Small intestine (tissue), 7 donors: ENCODE measurements around the gene BHLHA15. TPM values are rescaled to one million over a fixed set of nuclear protein-coding genes. Genes with fewer than 3 reads are reported as not detected.

Experiments used
- DNase-seq, 2 donors: peaks; one replicate each; pipeline versions ENCODE4 v3.0.0 to v3.0.0-alpha.2; 2013
- FAIRE-seq: peaks from 2 replicates; lab custom pipeline; 2012; peaks lifted over from hg19 to GRCh38; lab: Jason Lieb, UNC
- H3K27ac ChIP-seq, 3 donors: one replicate each; pipeline ENCODE4 v1.5.1; 2013; ENCODE audit warnings: low read length in 2 of 3, mild to moderate bottlenecking in 2 of 3, control low read depth in 1 of 3, inconsistent platforms in 1 of 3, low read depth in 1 of 3, moderate library complexity in 1 of 3
- H3K27me3 ChIP-seq, 3 donors: one replicate each; pipeline ENCODE4 v1.6.1; 2013; ENCODE audit warnings: low read length in 3 of 3, inconsistent platforms in 1 of 3; ENCODE audit not compliant: control insufficient read depth in 3 of 3, insufficient read depth in 3 of 3
- H3K36me3 ChIP-seq, 3 donors: one replicate each; pipeline ENCODE4 v1.6.1; 2013; ENCODE audit warnings: low read length in 3 of 3, inconsistent platforms in 1 of 3, low read depth in 1 of 3, mild to moderate bottlenecking in 1 of 3, moderate library complexity in 1 of 3; ENCODE audit not compliant: control insufficient read depth in 3 of 3, insufficient read depth in 2 of 3
- H3K4me1 ChIP-seq, 3 donors: one replicate each; pipeline ENCODE4 v1.6.1; 2013; ENCODE audit warnings: low read length in 2 of 3, inconsistent platforms in 1 of 3, low read depth in 1 of 3, mild to moderate bottlenecking in 1 of 3, moderate library complexity in 1 of 3; ENCODE audit not compliant: control insufficient read depth in 3 of 3, insufficient read depth in 2 of 3
- H3K4me3 ChIP-seq, 3 donors: one replicate each; pipeline ENCODE4 v1.5.1; 2013; ENCODE audit warnings: low read length in 3 of 3, control low read depth in 1 of 3, inconsistent platforms in 1 of 3, low read depth in 1 of 3, mild to moderate bottlenecking in 1 of 3, moderate library complexity in 1 of 3
- H3K9me3 ChIP-seq, 2 donors: one replicate each; pipeline ENCODE4 v1.6.1; 2013; ENCODE audit warnings: low read depth in 1 of 2, low read length in 1 of 2; ENCODE audit not compliant: control insufficient read depth in 2 of 2, insufficient read depth in 1 of 2
- WGBS, 3 donors: extraction: QIAGEN DNeasy Blood & Tissue Kit; methylation state at CpG; one replicate each; pipeline ENCODE4 v1.1.7; 2013; 5-methylcytosine and 5-hydroxymethylcytosine counted together
- polyA plus RNA-seq, 4 donors: library from polyadenylated mRNA; stranded (reverse) in 3 of 4; unstranded in 1 of 4; fragments of 200-250 nt in 3 of 4; fragments of 120-200 nt in 1 of 4; gene quantifications; one replicate each; pipeline versions ENCODE4 v1.2.1 to v1.2.3, GENCODE V29; 2013
- donor health status: healthy with polysubstance abuse.
- donor health status: control.
- donor health status: control.
- donor health status: Bipolar disorder and iron deficiency.
- donor health status: healthy.

BHLHA15 gene
- polyA plus RNA-seq, 4 donors: 0.34 to 4.1 (median 2.6) TPM; not detected in 1

DNA sequence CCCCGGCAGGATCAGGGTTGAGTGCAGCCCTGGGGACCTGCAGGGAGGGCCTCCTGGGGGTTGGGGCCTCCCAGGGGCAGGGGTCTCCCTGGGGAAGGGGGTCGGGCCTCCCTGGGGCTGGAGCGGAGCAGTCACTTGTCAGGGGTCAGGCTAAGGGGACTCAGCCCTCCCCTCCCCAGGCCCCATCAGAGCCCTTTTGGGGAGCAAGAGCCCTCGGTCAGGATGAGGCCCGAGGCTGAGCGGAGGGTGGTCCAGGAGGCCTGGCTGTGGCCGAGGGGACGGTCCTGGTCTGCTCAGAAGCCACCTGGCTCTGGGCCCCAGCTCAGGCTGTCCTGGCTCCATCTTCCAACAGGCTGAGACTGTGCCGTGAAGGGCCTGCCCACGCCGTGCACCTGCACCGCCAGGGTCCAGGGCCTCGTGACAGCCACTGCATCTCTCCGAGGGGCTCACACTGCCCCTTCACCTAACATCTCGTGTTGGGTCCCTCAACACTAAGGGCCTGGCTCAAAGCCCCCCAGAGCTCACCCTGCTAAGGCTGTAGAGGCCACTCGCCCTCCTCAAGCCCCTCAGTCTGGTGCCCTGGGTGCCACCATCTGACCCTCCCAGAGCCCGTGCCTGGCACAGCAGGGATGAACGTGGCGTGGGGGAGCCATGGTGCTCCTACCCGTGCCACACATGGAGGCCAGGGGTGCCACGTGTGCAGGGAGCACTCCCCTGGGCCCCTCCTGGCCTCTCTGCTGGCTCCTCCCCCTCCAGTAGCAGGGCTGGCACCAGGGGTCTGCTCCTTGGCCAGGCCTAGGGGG, 12.9 kb downstream of the BHLHA15 start:
- Histone ChIP-seq H3K27ac (no peak overlapping the region), H3K27me3 (no peaks in the 10 kb centered on the region), H3K36me3 (peaks cover 7 to 54% (median 10%) of the 10 kb centered on the region in 3 donors), H3K9me3 (no peaks in the 10 kb centered on the region), H3K4me3 (no peak overlapping the region), H3K4me1 (no peaks in the 10 kb centered on the region)
- WGBS, 3 donors: 90 to 97% (median 93%) methylated on average over 17 to 21 of the region's 21 CpGs
- DNase-seq: no peak
- no peak for FAIRE-seq

DNA sequence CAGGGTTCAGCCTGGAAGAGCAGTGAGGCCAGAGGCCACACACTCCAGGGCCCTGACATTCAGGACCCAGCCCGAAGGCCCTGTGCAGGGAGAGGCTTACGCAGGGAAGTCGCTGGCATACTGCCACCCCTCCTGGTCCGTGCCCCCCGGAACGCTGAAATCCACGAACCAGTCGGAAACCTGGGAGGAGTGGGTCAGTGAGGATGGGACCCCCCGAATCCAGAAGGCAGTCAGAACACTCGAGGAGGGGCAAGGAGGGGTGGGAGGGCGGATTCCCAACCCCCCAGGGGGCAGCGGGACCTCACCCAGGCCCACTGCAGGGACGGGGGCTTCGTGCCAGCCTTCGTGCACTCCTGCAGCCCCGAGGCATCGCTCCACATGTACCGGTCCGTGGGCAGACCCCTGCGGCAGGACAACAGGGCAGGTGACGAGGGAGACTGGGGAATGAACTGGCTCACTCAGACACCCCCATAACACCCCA, 13.5 kb downstream of the BHLHA15 start:
- DNase-seq (no peak), FAIRE-seq (no peak)
- WGBS, 3 donors: 95 to 97% (median 96%) methylated on average over 21 of the region's 21 CpGs
- no peak overlapping the region for H3K27ac ChIP-seq
- no peaks in the 10 kb centered on the region for H3K27me3 ChIP-seq
- no peak overlapping the region for H3K4me3 ChIP-seq
- H3K9me3 ChIP-seq: no peaks in the 10 kb centered on the region
- no peaks in the 10 kb centered on the region for H3K4me1 ChIP-seq
- H3K36me3 ChIP-seq: peaks cover 7 to 60% (median 10%) of the 10 kb centered on the region in 3 donors

DNA sequence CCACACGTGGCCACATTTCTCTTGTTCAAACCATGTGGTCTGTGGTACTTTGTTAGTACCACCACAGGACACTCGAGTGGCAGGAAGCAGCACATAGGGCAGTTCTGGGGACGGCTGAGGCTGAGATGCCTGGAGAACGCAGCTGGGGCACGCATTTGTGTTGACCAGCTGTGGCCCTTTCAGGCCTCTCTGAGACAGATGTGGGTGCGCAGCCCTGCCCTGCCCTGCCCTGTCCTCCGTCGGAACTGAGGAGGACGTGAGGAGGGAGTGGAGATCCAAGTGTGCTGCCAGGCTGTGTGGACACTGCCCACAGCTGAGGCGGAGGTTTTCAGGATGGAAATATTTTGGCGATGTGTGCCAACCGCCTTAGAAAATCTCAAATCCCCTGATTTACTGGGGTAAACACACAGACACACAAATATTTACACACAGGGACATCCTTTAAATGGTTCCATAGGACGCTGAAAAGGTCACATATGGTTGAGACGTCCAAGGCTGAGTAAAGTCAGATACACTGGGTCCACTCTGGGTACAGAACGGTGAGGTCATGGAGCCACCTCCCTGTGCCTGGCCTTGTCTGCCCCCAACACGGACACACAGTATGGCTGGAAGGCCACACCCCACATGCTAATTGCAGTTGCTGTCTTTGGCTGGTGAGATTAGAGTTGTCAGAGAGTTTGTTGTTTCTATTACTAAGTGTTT, 14.8 kb downstream of the BHLHA15 start:
- no peaks in the 10 kb centered on the region for H3K4me1 ChIP-seq
- no peak overlapping the region for H3K27ac ChIP-seq
- H3K9me3 ChIP-seq: no peaks in the 10 kb centered on the region
- 82 to 87% (median 85%) methylated on average over 16 of the region's 16 CpGs for WGBS, 3 donors
- H3K27me3 ChIP-seq: no peaks in the 10 kb centered on the region
- no peak overlapping the region for H3K4me3 ChIP-seq
- DNase-seq: no peak
- H3K36me3 ChIP-seq: peaks cover 7 to 73% (median 10%) of the 10 kb centered on the region in 3 donors
- FAIRE-seq: no peak

- no peak overlapping the region for H3K4me3 ChIP-seq
- H3K36me3 ChIP-seq: peaks cover 2 to 69% (median 5%) of the 10 kb centered on the region in 3 donors
- 93 to 94% (median 93%) methylated on average over 18 of the region's 18 CpGs for WGBS, 3 donors
- no peak for DNase-seq
- no peaks in the 10 kb centered on the region for H3K27me3 ChIP-seq
- H3K27ac ChIP-seq: no peak overlapping the region
- H3K9me3 ChIP-seq: no peaks in the 10 kb centered on the region
- FAIRE-seq: no peak
- H3K4me1 ChIP-seq: no peaks in the 10 kb centered on the region
Measured at GRCh38 chr7:98227939-98228338, 16.7 kb downstream of the BHLHA15 start.

- DNase-seq: no peak
- no peak for FAIRE-seq
Measured at GRCh38 chr7:98228801-98229200, 17.6 kb downstream of the BHLHA15 start.

DNA sequence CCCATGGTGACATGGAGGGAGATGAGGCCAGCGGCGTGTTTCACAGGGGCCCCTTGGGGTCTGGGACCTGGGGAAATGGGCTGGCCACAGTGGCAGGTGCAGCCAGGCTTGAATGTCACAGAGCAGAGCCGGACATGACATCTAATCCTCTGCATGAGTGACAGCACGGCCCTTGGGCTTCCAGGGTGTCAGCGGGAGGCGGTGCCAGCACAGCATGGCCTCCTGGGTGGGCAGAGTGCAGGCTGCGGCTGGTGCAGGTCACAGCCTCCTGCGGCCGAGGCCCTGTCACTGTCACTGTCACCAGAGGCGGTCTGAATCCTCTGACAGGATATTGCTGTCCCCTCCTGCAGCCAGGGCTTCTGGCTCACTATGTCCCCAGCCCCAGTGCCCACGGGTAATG, 18.2 kb downstream of the BHLHA15 start:
- no peaks in the 10 kb centered on the region for H3K27me3 ChIP-seq
- H3K9me3 ChIP-seq: no peaks in the 10 kb centered on the region
- H3K36me3 ChIP-seq: peaks cover 5 to 70% (median 5%) of the 10 kb centered on the region in 3 donors
- DNase-seq (no peak), FAIRE-seq (no peak)
- 87 to 90% (median 89%) methylated on average over 11 of the region's 11 CpGs for WGBS, 3 donors
- H3K27ac ChIP-seq: no peak overlapping the region
- H3K4me1 ChIP-seq: no peaks in the 10 kb centered on the region
- H3K4me3 ChIP-seq: no peak overlapping the region

More at GRCh38 chr7:98228801-98229200, 17.6 kb downstream of the BHLHA15 start:
- Histone ChIP-seq H3K27ac (no peak overlapping the region), H3K9me3 (no peaks in the 10 kb centered on the region), H3K4me1 (no peaks in the 10 kb centered on the region), H3K4me3 (no peak overlapping the region), H3K27me3 (no peaks in the 10 kb centered on the region), H3K36me3 (peaks cover 5 to 75% (median 5%) of the 10 kb centered on the region in 3 donors)
- 82 to 93% (median 91%) methylated on average over 16 of the region's 16 CpGs for WGBS, 3 donors

GRCh38 chr7:98229991-98230745, 18.9 kb downstream of the BHLHA15 start:
- Histone ChIP-seq H3K9me3 (no peaks in the 10 kb centered on the region), H3K27ac (no peak overlapping the region), H3K4me1 (no peaks in the 10 kb centered on the region), H3K27me3 (no peaks in the 10 kb centered on the region), H3K36me3 (peaks cover 2 to 67% (median 5%) of the 10 kb centered on the region in 3 donors), H3K4me3 (no peak overlapping the region)
- WGBS, 3 donors: 82 to 89% (median 87%) methylated on average over 17 of the region's 17 CpGs
- no peak for FAIRE-seq
- DNase-seq: no peak
